Neural progenitor cell (in vitro differentiated cells): Measurements from ENCODE around the gene SND1.

Experiments
- CTCF ChIP-seq: fragments of 200-600 bp; sonication (generic); IDR thresholded peaks from 2 replicates; pipeline ENCODE4 v1.5.1; 2017; ENCODE audit warnings: antibody characterized with exemption, mild to moderate bottlenecking
- EZH2 ChIP-seq: fragments of 200-600 bp; sonication (generic); IDR thresholded peaks from 2 replicates; pipeline ENCODE4 v1.6.1; 2017; ENCODE audit warnings: antibody characterized with exemption, mild to moderate bottlenecking, moderate library complexity

DNA sequence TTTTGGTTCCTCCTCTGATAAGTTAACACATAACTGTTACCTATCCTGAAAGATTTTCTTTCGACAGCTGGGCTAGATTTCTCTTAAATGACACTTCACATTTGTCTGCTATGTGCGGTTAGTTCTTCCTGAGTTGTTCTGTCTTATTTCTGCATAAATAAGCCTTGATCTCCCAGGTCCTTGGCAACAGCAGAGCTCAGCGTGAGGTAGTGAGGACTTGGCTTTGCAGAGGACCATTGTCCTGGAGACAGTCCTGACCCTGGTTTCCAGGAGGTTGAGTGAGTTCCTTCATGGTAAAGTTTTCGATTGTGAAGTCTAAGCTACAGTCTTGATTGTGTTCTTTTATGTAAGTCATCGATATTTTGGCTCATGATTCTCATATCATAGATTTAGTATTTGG, 23.7 kb downstream of the SND1 start:
- no peak for TF ChIP-seq EZH2
- TF ChIP-seq CTCF: no peak
